Stimulated activated CD4-positive, alpha-beta T cell treated with anti-CD3 and anti-CD28 coated beads, TNF-alpha, amount 100 ng/mL, for 4 hours (primary cell): Measurements from ENCODE around the gene UBE2Q2.

Experiments used
- DNase-seq, 3 experiments: peaks; one replicate each; pipeline ENCODE4 v3.0.0-alpha.2; 2020; ENCODE audit warnings: low read depth in 3 of 3

Gene UBE2Q2

GRCh38 chr15:75923756-75924155 is 80.5 kb downstream of the UBE2Q2 start:
- no peak for DNase-seq

GRCh38 chr15:75924576-75924975 is 81.3 kb downstream of the UBE2Q2 start:
- no peak for DNase-seq

GRCh38 chr15:75925440-75925839 is 82.2 kb downstream of the UBE2Q2 start:
- DNase-seq: no peak

GRCh38 chr15:75926931-75927330 is 83.7 kb downstream of the UBE2Q2 start:
- DNase-seq: no peak

GRCh38 chr15:75927601-75928000 is 84.4 kb downstream of the UBE2Q2 start:
- no peak for DNase-seq

- DNase-seq: no peak
Measured at GRCh38 chr15:75928680-75929608, 85.7 kb downstream of the UBE2Q2 start.

GRCh38 chr15:75929799-75930565 is 86.7 kb downstream of the UBE2Q2 start:
- no peak for DNase-seq

- no peak for DNase-seq
Measured at GRCh38 chr15:75930866-75931265, 87.6 kb downstream of the UBE2Q2 start.

- DNase-seq: no peak
Measured at GRCh38 chr15:75942464-75942863, 99.2 kb downstream of the UBE2Q2 start.

- no peak for DNase-seq
Measured at GRCh38 chr15:75943246-75943645, 100.0 kb downstream of the UBE2Q2 start.

GRCh38 chr15:75943713-75944215 is 100.5 kb downstream of the UBE2Q2 start:
- DNase-seq: no peak

- DNase-seq: no peak
Measured at GRCh38 chr15:75945953-75946352, 102.7 kb downstream of the UBE2Q2 start.

- no peak for DNase-seq
Measured at GRCh38 chr15:75947092-75947491, 103.8 kb downstream of the UBE2Q2 start.

GRCh38 chr15:75948761-75949296 is 105.6 kb downstream of the UBE2Q2 start:
- no peak for DNase-seq
